Pancreas (tissue), 10 donors: ENCODE results near the gene SLC45A3. TPM values are rescaled to one million over a fixed set of nuclear protein-coding genes. Genes with fewer than 3 reads are reported as not detected.

Experiments used
- ATAC-seq, 4 donors: fragments of 200-7000 bp; cut with Tn5 transposase; one replicate each; pipeline versions ENCODE4 v1.8.0 to v1.9.1; 2020; ENCODE audit warnings: mild to moderate bottlenecking in 4 of 4, moderate library complexity in 4 of 4
- DNase-seq, 6 donors: peaks; one replicate each; pipeline ENCODE4 v3.0.0-alpha.2; 2020
- FAIRE-seq: peaks from 2 replicates; lab custom pipeline; 2012; peaks lifted over from hg19 to GRCh38; lab: Jason Lieb, UNC
- H3K27ac ChIP-seq, 4 donors: fragments of 200-600 bp; sonication (generic); 1 replicate in 3 of 4; 2 replicates in 1 of 4; pipeline versions ENCODE4 v1.5.0 to v1.8.0; 2020
- H3K27me3 ChIP-seq, 4 donors: fragments of 200-600 bp; one replicate each; pipeline ENCODE4 v1.8.0; 2021
- H3K36me3 ChIP-seq, 3 donors: fragments of 200-600 bp; sonication (generic) in 1 of 3; one replicate each; pipeline versions ENCODE4 v1.5.0 to v1.8.0; 2020 to 2021
- H3K4me1 ChIP-seq, 3 donors: fragments of 200-600 bp; one replicate each; pipeline ENCODE4 v1.8.0; 2021
- H3K4me3 ChIP-seq, 4 donors: fragments of 200-600 bp; sonication (generic) in 2 of 4; one replicate each; pipeline versions ENCODE4 v1.5.0 to v1.8.0; 2020 to 2021
- H3K9me3 ChIP-seq, 4 donors: fragments of 200-600 bp; one replicate each; pipeline ENCODE4 v1.8.0; 2021
- CTCF ChIP-seq, 4 donors: fragments of 200-600 bp; sonication (generic) in 3 of 4; IDR thresholded peaks; one replicate each; pipeline versions ENCODE4 v1.5.0 to v1.8.0; 2021; ENCODE audit warnings: antibody characterized with exemption in 4 of 4
- WGBS, 2 donors: extraction: QIAGEN DNeasy Blood & Tissue Kit; methylation state at CpG; one replicate each; pipeline ENCODE4 v1.1.7; 2013; 5-methylcytosine and 5-hydroxymethylcytosine counted together
- intact Hi-C, 3 donors: fragments of 100-400 bp; cut with DNase I; formaldehyde crosslinking; loops; one replicate each; pipeline versions ENCODE4 v1.11.1 to v1.14.2; 2022
- polyA plus RNA-seq, 2 donors: library from polyadenylated mRNA; stranded (reverse); fragments of 200-250 nt; gene quantifications; one replicate each; pipeline ENCODE4 v1.2.3, GENCODE V29; 2013
- total RNA-seq, 6 donors: library from RNA; stranded (reverse); fragmentation: NEBNext Ultra II Directional in 4 of 6; extraction: Animal tissue kit (Norgen Biotek cat#: 25700) in 4 of 6; gene quantifications; one replicate each; pipeline versions ENCODE4 v1.2.1 to v1.2.4, GENCODE V29; 2021 to 2023
- donor health status: healthy with polysubstance abuse.
- donor health status: DM: no; HTN: no; CAD: no; lungs with moderate emphysema.
- donor health status: DM: no; HTN: no; CAD: no.
- donor health status: control.
- donor health status: control.
- donor health status: Bipolar disorder and iron deficiency.
- donor health status: DM: yes; HTN: yes; CAD: no.
- donor health status: DM: no; HTN: no; CAD: no.
- donor health status: DM: no; HTN: no; CAD: no.
- donor health status: DM: yes; HTN: yes; CAD: no.

The SLC45A3 gene
- total and polyA plus RNA-seq, 8 donors: 0.28 to 4.7 (median 1.3) TPM

GRCh38 chr1:205661429-205662134, 18.7 kb downstream of the SLC45A3 start:
- no peak overlapping the region for H3K4me3 ChIP-seq
- H3K27ac ChIP-seq: no peak overlapping the region
- no peak for ATAC-seq
- H3K27me3 ChIP-seq: no peaks in the 10 kb centered on the region
- 76 to 84% methylated on average over 16 of the region's 16 CpGs for WGBS, 2 donors
- intact Hi-C loops: loop anchor here in 1 of 3 donors (5.0 kb wide), 1 partner anchor 41 kb away; no protein-coding TSS in a partner anchor
- TF ChIP-seq CTCF (IDR thresholded peaks at IDR 0.05): no peak
- no peak for FAIRE-seq
- H3K4me1 ChIP-seq: no peaks in the 10 kb centered on the region
- peak in 2 of 6 donors; percentile 9 to 58 for DNase-seq
- H3K36me3 ChIP-seq: no peaks in the 10 kb centered on the region
- no peaks in the 10 kb centered on the region for H3K9me3 ChIP-seq

- Histone ChIP-seq H3K9me3 (no peaks in the 10 kb centered on the region), H3K4me3 (no peak overlapping the region), H3K27me3 (no peaks in the 10 kb centered on the region), H3K27ac (no peak overlapping the region), H3K4me1 (no peaks in the 10 kb centered on the region), H3K36me3 (no peaks in the 10 kb centered on the region)
- DNase-seq (peak in 2 of 6 donors; percentile 44 to 46), ATAC-seq (no peak), FAIRE-seq (no peak)
- TF ChIP-seq CTCF (IDR thresholded peaks at IDR 0.05): no peak
- 67 to 78% methylated on average over 8 of the region's 8 CpGs for WGBS, 2 donors
- intact Hi-C loops: loop anchor here in 1 of 3 donors (5.0 kb wide), 1 partner anchor 42 kb away; no protein-coding TSS in a partner anchor
Observed at GRCh38 chr1:205660361-205660760, 19.9 kb downstream of the SLC45A3 start.

- DNase-seq (peak; percentile 68 to 92 (median 86)), ATAC-seq (peak; percentile 80 to 95 (median 92)), FAIRE-seq (no peak)
- H3K27me3 ChIP-seq: no peaks in the 10 kb centered on the region
- H3K9me3 ChIP-seq: no peaks in the 10 kb centered on the region
- WGBS, 2 donors: 35 to 36% methylated on average over 20 of the region's 20 CpGs
- intact Hi-C loops: loop anchor here in 2 of 3 donors (5.0 kb wide), 1 partner anchor 132 kb away; no protein-coding TSS in a partner anchor
- H3K4me3 ChIP-seq: no peak overlapping the region
- peak; percentile 70 to 90 (median 80) for TF ChIP-seq CTCF (IDR thresholded peaks at IDR 0.05)
- H3K27ac ChIP-seq: no peak overlapping the region
- H3K4me1 ChIP-seq: no peaks in the 10 kb centered on the region
- H3K36me3 ChIP-seq: no peaks in the 10 kb centered on the region
Observed at GRCh38 chr1:205658943-205659581, 21.2 kb downstream of the SLC45A3 start.

- WGBS, 2 donors: 51 to 65% methylated on average over 2 of the region's 2 CpGs
- ATAC-seq (no peak), FAIRE-seq (no peak), DNase-seq (no peak)
- no peak overlapping the region for H3K4me3 ChIP-seq
- H3K4me1 ChIP-seq: no peaks in the 10 kb centered on the region
- H3K36me3 ChIP-seq: no peaks in the 10 kb centered on the region
- no peaks in the 10 kb centered on the region for H3K9me3 ChIP-seq
- no peak overlapping the region for H3K27ac ChIP-seq
- no peak for TF ChIP-seq CTCF (IDR thresholded peaks at IDR 0.05)
- H3K27me3 ChIP-seq: no peaks in the 10 kb centered on the region
- intact Hi-C loops: loop anchor here in 2 of 3 donors (5.0 kb wide), 1 partner anchor 129 kb away; no protein-coding TSS in a partner anchor
Observed at GRCh38 chr1:205656236-205656635, 24.1 kb downstream of the SLC45A3 start.
